Mucosa of descending colon (tissue), 3 donors: Measurements from ENCODE around the gene NR2C2. TPM values are rescaled to one million over a fixed set of nuclear protein-coding genes. Genes with fewer than 3 reads are reported as not detected.

Source experiments
- ATAC-seq: fragments of 200-7000 bp; cut with Tn5 transposase; one replicate; pipeline ENCODE4 v1.9.1; 2020; ENCODE audit warnings: mild to moderate bottlenecking, moderate library complexity
- DNase-seq, 3 donors: peaks; one replicate each; pipeline ENCODE4 v3.0.0-alpha.2; 2020
- H3K36me3 ChIP-seq: fragments of 200-600 bp; one replicate; pipeline ENCODE4 v1.8.0; 2021; ENCODE audit warnings: low read depth, mild to moderate bottlenecking
- H3K4me1 ChIP-seq: fragments of 200-600 bp; one replicate; pipeline ENCODE4 v1.8.0; 2021; ENCODE audit warnings: low read depth, mild to moderate bottlenecking
- H3K4me3 ChIP-seq: fragments of 200-600 bp; one replicate; pipeline ENCODE4 v1.8.0; 2021; ENCODE audit warnings: mild to moderate bottlenecking
- H3K9me3 ChIP-seq: fragments of 200-600 bp; one replicate; pipeline ENCODE4 v1.8.0; 2021; ENCODE audit warnings: mild to moderate bottlenecking
- CTCF ChIP-seq: fragments of 200-600 bp; IDR thresholded peaks from one replicate; pipeline ENCODE4 v1.8.0; 2022; ENCODE audit warnings: antibody characterized with exemption, mild to moderate bottlenecking
- intact Hi-C, 2 donors: fragments of 100-400 bp; cut with DNase I in 1 of 2; cut with micrococcal nuclease in 1 of 2; formaldehyde crosslinking; loops; one replicate each; pipeline versions ENCODE4 v1.11.0 to v1.11.1; 2022; cut with DNase I, micrococcal nuclease
- total RNA-seq, 3 donors: library from RNA; stranded (reverse); fragmentation: NEBNext Ultra II Directional in 2 of 3; extraction: Animal tissue kit (Norgen Biotek cat#: 25700) in 2 of 3; gene quantifications; one replicate each; pipeline versions ENCODE4 v1.2.1 to v1.2.4, GENCODE V29; 2021 to 2023
- donor health status: DM: no; HTN: no; CAD: no; lungs with moderate emphysema.
- donor health status: DM: no; HTN: no; CAD: no.
- donor health status: DM: no; HTN: yes; CAD: no.

Gene NR2C2
- total RNA-seq, 3 donors from 2014 or later: 37.6 to 56.6 (median 53.9) TPM

GRCh38 chr3:15094187-15094875, 146.9 kb downstream of the NR2C2 start:
- no peak for TF ChIP-seq CTCF
- H3K4me3 ChIP-seq: no peak overlapping the region
- H3K9me3 ChIP-seq: no peaks in the 10 kb centered on the region
- intact Hi-C loops: no loop called here
- ATAC-seq (no peak), DNase-seq (no peak)
- H3K4me1 ChIP-seq: peaks cover 7% of the 10 kb centered on the region
- H3K36me3 ChIP-seq: peaks cover 23% of the 10 kb centered on the region

DNA sequence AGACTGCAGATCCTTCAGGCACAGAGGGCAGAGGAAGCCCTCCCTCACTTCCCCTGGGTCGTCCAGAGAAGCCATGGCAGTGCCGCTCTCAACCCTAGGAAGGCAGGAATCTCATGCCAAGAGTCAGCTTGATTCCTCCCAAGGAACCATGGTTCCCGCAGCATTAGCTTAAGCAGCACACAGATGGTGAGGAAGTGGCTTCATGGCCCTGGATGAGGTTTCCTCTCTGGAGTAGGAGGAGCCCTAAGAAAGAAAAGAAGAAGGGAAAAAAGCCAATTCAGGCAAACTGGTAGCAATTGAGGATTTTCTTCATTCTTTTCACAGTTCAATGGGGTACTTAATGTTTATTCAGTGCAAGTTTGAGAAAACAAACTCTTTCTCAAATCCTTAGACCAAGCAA, 148.7 kb downstream of the NR2C2 start:
- peaks cover 7% of the 10 kb centered on the region for H3K4me1 ChIP-seq
- intact Hi-C loops: no loop called here

GRCh38 chr3:15097891-15098290, 150.5 kb downstream of the NR2C2 start:
- no peak for ATAC-seq
- Histone ChIP-seq H3K9me3 (no peaks in the 10 kb centered on the region), H3K36me3 (peaks cover 12% of the 10 kb centered on the region), H3K4me3 (no peak overlapping the region), H3K4me1 (peaks cover 12% of the 10 kb centered on the region)
- no peak for TF ChIP-seq CTCF
- intact Hi-C loops: no loop called here
- no peak for DNase-seq

More for the DNA sequence above, 148.7 kb downstream of the NR2C2 start:
- Histone ChIP-seq H3K9me3 (no peaks in the 10 kb centered on the region), H3K36me3 (peaks cover 12% of the 10 kb centered on the region), H3K4me3 (no peak overlapping the region)
- ATAC-seq (no peak), DNase-seq (no peak)
- TF ChIP-seq CTCF: no peak

Other genes starting within 250 kb of the NR2C2 start
- gene FGD5, start 128.6 kb upstream of the NR2C2 start, total RNA-seq: 10 to 100 TPM in 1 of 3 donors, 1 to 10 TPM in 2; 6.1 to 15.1 (median 9.2) TPM
- 10 to 100 TPM; 72.1 to 84.0 (median 78.7) TPM for gene MRPS25, start 117.7 kb downstream of the NR2C2 start, total RNA-seq
- gene RBSN, start 151.6 kb downstream of the NR2C2 start, total RNA-seq: 10 to 100 TPM; 16.5 to 36.8 (median 18.2) TPM